Hepatocyte (in vitro differentiated cells): ENCODE data around the gene MRPS31.

ENCODE experiments used
- CTCF ChIP-seq: fragments of 200-600 bp; sonication (generic); IDR thresholded peaks from 2 replicates; pipeline ENCODE4 v1.5.1; 2016; ENCODE audit warnings: antibody characterized with exemption, mild to moderate bottlenecking; ENCODE audit not compliant: poor library complexity
- EZH2 ChIP-seq: fragments of 200-600 bp; sonication (generic); IDR thresholded peaks from 2 replicates; pipeline ENCODE4 v1.6.1; 2016; ENCODE audit warnings: antibody characterized with exemption, mild to moderate bottlenecking, borderline replicate concordance

DNA sequence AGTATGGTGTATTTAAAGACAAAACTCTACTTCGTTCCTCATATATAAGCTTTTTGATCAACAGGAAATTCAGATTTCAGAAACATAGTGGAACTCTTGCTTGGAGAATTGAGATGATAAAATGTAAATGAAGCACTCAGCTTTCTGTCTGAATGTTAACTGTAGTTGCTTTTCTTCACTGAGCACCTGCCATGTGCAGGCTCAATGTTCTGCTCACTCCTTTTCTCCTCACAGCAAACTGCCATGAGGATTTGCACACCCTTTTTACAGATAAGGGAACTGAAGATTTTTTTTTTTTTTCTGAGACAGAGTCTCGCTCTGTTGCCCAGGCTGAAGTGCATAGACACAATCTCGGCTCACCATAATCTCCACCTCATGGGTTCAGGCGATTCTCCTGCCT is 76.6 kb downstream of the MRPS31 start:
- TF ChIP-seq EZH2 (no peak), CTCF (no peak)
